ENCODE measurements around the gene ARL4A. TPM values are rescaled to one million over a fixed set of nuclear protein-coding genes. Genes with fewer than 3 reads are reported as not detected.

ARL4A gene
- polyA plus RNA-seq, 10 donors = 18.9 to 37.6 (median 27.3) TPM

GRCh38 chr7:12722636-12723605, 35.5 kb downstream of the ARL4A start:
- DNase-seq = peak in 1 of 3 donors; percentile 29

- no peak for DNase-seq
These were observed 38.3 kb downstream of the ARL4A start for GRCh38 chr7:12725575-12726316.

- no peak for DNase-seq
These were observed 39.5 kb downstream of the ARL4A start for GRCh38 chr7:12726908-12727307.

- DNase-seq = peak in 1 of 3 donors; percentile 45
These were observed 40.2 kb downstream of the ARL4A start for GRCh38 chr7:12727455-12728191.

GRCh38 chr7:12728192-12728538, 40.7 kb downstream of the ARL4A start:
- peak in 1 of 3 donors; percentile 55 for DNase-seq

GRCh38 chr7:12729112-12729511, 41.7 kb downstream of the ARL4A start:
- DNase-seq = peak in 2 of 3 donors; percentile 54 to 71

- DNase-seq = no peak
These were observed 43.1 kb downstream of the ARL4A start for GRCh38 chr7:12730523-12730922.

GRCh38 chr7:12731214-12731656, 43.8 kb downstream of the ARL4A start:
- DNase-seq = no peak

GRCh38 chr7:12731775-12732174, 44.3 kb downstream of the ARL4A start:
- no peak for DNase-seq

GRCh38 chr7:12732428-12732827, 45.0 kb downstream of the ARL4A start:
- no peak for DNase-seq

GRCh38 chr7:12735923-12736322, 48.5 kb downstream of the ARL4A start:
- DNase-seq = no peak

GRCh38 chr7:12737373-12737772, 49.9 kb downstream of the ARL4A start:
- DNase-seq = no peak

- no peak for DNase-seq
These were observed 50.4 kb downstream of the ARL4A start for GRCh38 chr7:12737836-12738235.

- no peak for DNase-seq
These were observed 51.2 kb downstream of the ARL4A start for GRCh38 chr7:12738665-12739064.

Other genes with a start within 250 kb of the ARL4A start
- 1 to 10 TPM in 3 of 10 donors, under 1 TPM in 7; 0.28 to 1.4 (median 0.80) TPM for gene SCIN, start 116.9 kb upstream of the ARL4A start, polyA plus RNA-seq (ENCODE audit: insufficient read length in 10 of 10)